Inflammatory macrophage treated with lipopolysaccharide for 1 hour (primary cell): ENCODE measurements around the gene MS4A7.
A peak's percentile ranks its signal among the peaks of the same experiment; 100 is the strongest.
"Not testable (repeated sequence)": the region's sequence is repeated elsewhere in the genome, so short reads cannot be mapped to it uniquely, and the experiment has no call there.

ENCODE experiments used
- DNase-seq, 2 donors: peaks; one replicate each; pipeline ENCODE4 v3.0.0-alpha.2; 2020 to 2022

MS4A7 gene, protein sequence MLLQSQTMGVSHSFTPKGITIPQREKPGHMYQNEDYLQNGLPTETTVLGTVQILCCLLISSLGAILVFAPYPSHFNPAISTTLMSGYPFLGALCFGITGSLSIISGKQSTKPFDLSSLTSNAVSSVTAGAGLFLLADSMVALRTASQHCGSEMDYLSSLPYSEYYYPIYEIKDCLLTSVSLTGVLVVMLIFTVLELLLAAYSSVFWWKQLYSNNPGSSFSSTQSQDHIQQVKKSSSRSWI

GRCh38 chr11:60378354-60378753 lies at the start of gene MS4A7:
MS4A7 (plus strand) TSS chr11:60378532; CDS start chr11:60383142, 4,610 bp downstream.
- peak; percentile 91 to 98 for DNase-seq

- DNase-seq: peak; percentile 56 to 60
These were observed 45.5 kb upstream of the MS4A7 start for GRCh38 chr11:60332846-60333245.

GRCh38 chr11:60334005-60334620 lies 44.2 kb upstream of the MS4A7 start:
- DNase-seq: peak; percentile 74 to 97

DNA sequence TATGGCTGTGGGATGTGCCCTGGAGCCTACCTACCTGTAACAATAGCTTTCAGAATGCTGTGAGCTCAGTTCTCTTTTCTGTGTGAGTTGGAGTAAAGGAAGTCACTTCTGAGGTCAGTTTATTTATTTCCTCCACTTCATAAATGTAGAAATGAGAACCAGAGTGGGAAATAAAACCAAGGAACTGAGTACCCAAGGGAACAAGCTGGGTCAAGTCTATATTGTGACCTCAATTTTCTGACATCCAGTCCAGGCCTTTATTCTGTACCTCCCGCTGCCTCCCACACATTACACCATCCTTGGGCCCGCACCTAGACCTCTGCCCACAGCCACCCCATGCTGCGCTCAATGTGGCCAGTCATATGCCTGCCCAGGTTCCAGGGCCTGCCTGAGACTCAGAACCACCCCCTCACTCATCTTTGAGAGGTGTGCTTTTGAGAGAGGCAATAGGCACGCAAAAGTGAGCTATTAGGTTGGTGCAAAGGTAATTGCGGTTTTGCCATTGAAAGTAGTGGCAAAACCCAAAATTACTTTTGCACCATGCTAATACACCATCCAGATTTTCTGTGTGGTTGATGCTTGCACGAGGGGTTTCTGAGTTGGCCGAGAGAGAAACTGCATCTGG lies 41.5 kb upstream of the MS4A7 start:
- DNase-seq: peak; percentile 8 to 23

GRCh38 chr11:60338053-60338452 lies 40.3 kb upstream of the MS4A7 start:
- DNase-seq: no peak

DNA sequence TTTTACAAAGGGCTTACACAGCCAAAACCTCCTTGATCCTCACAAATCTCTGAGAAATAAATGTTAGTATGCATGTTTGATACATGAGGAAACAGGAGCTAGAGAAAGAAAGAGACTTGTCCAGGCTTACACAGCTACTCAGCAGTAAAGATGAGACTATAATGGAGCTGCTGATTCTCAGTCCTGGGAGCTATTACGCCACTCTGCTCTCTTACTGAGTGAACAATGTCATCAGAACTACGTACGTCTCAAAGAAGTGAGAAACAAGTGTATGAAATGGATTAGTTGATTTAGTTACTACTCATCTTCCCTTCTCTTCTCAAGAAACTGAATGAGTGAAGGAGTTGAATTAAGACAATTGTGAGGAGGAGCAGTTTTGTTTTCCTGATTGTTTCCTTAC lies 39.0 kb upstream of the MS4A7 start:
- peak in 1 of 2 donors; percentile 25 for DNase-seq

DNA sequence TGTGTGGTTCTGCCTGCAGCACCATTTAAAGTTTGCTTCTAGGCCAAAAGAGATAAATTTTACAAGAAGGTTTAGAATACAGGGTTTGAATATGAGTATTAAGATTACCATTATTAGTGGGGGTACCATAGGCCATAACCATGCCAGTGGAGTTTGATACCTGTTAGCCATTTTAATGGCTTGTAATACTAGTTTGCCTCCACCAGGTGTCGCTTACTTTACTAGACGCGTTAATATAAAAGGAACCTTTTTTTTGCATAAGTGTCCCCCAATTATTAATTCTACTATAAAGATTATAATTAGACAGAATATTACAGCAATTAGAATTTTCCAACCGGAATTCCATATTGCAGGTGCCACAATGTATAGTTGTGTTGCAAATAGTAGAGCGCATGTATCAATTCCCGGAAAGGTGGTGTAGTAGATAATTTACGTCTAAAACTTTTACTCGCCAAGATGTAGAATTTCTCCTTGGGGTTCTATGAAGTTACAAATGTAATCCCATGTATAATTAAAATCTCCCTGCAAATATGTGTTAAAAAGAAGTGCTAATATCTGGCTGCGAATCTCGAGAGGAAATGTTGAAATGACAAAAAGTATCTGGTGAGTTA lies 35.1 kb upstream of the MS4A7 start:
- peak in 1 of 2 donors; percentile 61 for DNase-seq

DNA sequence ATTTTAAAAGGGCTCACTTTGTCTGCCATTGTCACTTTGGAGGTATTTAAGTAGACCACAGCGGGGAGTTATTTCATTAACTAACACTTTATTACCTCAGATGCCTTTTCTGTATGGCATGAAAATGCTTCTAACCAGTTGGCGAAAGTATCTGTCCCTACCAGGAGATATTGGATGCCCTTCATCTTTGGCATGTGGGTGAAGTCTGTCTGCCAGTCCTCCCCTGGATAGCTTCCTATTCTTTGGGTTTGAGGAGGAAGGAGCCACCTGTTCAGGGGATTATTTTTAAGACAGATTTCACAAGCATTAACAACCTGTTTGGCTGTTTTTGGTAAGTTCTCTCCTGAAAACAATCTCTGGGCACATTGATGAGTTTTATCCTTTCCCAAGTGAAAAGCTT lies 34.2 kb upstream of the MS4A7 start:
- DNase-seq: no peak

- DNase-seq: peak; percentile 35 to 78
These were observed 32.8 kb upstream of the MS4A7 start for GRCh38 chr11:60345489-60345888.

DNA sequence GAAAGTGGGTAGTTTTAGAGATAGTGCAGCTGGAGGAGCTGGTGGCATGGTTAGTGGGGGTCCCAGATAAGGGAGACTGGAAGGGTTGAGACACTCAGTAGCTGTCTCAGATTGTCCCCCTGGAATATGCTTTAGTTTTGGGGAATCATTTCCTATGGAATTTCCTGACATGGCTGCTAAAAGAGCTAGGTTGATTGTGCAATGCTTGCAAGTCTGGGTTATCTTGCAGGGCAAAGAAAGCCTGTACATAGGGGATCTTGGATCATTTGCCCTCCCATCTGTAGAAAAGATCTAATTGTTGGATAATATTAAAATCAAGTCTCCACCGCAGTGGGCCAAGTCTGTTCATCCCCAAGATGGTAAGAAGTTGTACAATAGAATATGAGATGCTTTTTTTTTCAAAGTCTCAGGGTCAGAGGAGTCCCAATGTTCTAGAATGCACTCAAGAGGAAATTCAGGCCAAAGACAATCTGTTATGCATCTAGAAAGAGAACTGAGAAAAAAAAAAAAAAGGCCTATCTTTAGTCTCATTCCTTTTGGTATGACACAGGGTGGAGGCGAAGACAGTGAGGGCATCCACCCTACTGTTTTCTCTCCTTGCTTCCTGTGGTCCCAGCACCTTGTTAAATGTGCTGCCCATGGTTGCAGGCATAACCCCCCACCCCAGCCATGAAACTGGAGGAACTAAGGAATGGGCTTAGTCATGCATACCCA lies 31.1 kb upstream of the MS4A7 start:
- DNase-seq: no peak

GRCh38 chr11:60348116-60348515 lies 30.2 kb upstream of the MS4A7 start:
- no peak for DNase-seq

- peak; percentile 58 to 61 for DNase-seq
These were observed 28.3 kb upstream of the MS4A7 start for GRCh38 chr11:60349990-60350389.

DNA sequence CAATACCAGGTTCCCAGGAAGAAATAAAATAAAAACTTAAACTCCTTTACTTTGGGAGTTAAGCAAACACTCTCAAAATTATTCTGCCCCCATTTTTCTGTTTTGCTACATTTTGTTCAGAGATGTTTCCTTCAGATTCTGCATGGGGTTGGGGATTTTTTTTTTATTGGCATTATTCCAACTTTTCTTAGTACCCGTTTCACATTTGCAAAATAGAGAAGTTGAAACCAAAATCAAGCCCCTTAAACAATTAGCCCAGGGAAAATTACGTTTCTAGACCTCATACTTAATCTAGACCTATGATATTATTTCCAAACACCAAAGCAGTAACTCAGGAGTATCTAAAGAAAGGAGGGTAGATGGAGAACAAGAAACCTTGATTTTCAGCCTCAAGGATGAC lies 20.6 kb upstream of the MS4A7 start:
- DNase-seq: peak in 1 of 2 donors; percentile 46

GRCh38 chr11:60360621-60361020 lies 17.7 kb upstream of the MS4A7 start:
- no peak for DNase-seq

GRCh38 chr11:60362241-60362640 lies 16.1 kb upstream of the MS4A7 start:
- no peak for DNase-seq

GRCh38 chr11:60363542-60364470 lies 14.5 kb upstream of the MS4A7 start:
- peak; percentile 89 to 98 for DNase-seq

DNA sequence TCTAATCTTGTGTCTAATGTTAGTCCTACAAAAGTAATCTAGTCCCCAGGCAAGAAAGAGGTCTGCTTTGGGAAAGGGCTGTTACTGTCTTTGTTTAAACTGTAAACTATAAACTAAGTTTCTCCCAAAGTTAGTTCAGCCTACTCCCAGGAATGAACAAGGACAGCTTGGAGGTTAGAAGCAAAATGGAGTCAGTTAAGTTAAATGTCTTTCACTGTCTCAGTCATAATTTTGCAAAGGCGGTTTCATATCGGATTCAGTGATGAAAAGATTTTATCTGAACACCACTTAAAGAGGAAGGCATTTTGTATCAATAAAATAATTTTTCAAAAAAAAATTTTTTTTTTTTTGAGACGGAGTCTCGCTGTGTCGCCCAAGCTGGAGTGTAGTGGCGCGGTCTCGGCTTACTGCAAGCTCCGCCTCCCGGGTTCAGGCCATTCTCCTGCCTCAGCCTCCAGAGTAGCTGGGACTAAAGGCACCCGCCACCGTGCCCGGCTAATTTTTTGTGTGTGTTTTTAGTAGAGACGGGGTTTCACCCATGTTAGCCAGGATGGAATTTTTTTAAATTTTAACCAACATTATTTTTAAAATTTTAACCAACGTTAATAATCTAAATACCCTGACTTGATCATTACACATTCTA lies 11.9 kb upstream of the MS4A7 start:
- not testable (repeated sequence) for DNase-seq

DNA sequence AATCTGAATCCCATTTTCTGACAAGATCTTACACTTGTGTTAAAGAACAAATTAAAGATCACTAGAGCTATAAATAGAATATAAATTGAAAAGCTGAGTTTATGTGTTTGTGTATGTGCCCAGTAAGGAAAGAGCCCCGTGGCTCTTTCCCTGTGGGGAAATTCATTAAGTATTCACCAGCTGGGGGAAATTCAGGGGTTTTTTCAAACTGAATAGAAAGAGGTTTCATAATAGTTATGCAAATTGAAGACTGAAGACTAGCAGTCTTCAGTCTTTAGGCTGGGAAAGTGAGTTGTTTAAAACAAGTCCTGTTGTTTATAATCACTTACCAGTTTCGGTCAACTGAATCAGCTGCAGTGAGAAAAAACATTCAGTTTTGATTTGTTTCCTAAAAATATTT lies 11.3 kb upstream of the MS4A7 start:
- DNase-seq: peak; percentile 92 to 96

GRCh38 chr11:60367896-60368295 lies 10.4 kb upstream of the MS4A7 start:
- no peak for DNase-seq

GRCh38 chr11:60370252-60370810 lies 8.0 kb upstream of the MS4A7 start:
- no peak for DNase-seq

GRCh38 chr11:60370811-60371298 lies 7.5 kb upstream of the MS4A7 start:
- DNase-seq: no peak
